Gastrocnemius medialis (tissue), 4 donors: Measurements from ENCODE around the gene ATP13A5.

Experiments
- CTCF ChIP-seq, 5 experiments: fragments of 450-650 bp in 3 of 5; fragments of 200-600 bp in 2 of 5; sonication (generic) in 2 of 5; IDR thresholded peaks in 4 of 5; conservative IDR thresholded peaks in 1 of 5; 1 replicate in 4 of 5; 2 replicates in 1 of 5; pipeline ENCODE4 v1.5.1; 2016 to 2019; ENCODE audit warnings: antibody characterized with exemption in 5 of 5, mild to moderate bottlenecking in 3 of 5, moderate library complexity in 3 of 5
- POLR2A ChIP-seq, 2 donors: fragments of 450-650 bp; IDR thresholded peaks; one replicate each; pipeline ENCODE4 v1.6.1; 2017; ENCODE audit warnings: antibody characterized with exemption in 2 of 2, mild to moderate bottlenecking in 2 of 2, moderate library complexity in 2 of 2

DNA sequence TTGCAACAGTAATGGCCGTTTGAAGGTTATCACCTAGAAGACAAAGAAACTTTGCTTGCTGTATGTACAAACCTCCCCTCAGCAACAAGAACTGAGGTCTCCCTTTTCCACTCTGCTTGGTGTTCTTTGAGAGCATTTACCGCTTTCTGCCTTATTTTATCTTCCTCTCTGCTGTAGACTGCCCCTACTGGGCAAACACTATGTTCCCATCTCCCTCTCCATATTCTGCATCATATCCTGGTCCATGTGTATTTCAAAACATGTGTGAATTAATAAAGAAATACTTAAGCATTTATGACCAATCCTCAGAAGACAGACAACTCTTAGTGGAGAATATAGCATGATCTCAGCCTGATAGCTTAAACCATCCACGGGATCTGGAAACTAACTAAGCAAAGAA lies 64.4 kb downstream of the ATP13A5 start:
- TF ChIP-seq CTCF (IDR thresholded peaks at IDR 0.05 in 4 of 5, conservative IDR thresholded peaks at IDR 0.05 in 1 of 5) = no peak
- no peak for TF ChIP-seq POLR2A (IDR thresholded peaks at IDR 0.05)
